WERI-Rb-1 (cell line): ENCODE results near the gene IGLON5.

Source experiments
- DNase-seq: peaks from one replicate; pipeline ENCODE4 v3.0.0-alpha.2; 2020
- H3K27ac ChIP-seq: fragments of 250-450 bp; sonication (Bioruptor Pico); 2 replicates; pipeline ENCODE4 v1.5.1; 2020; ENCODE audit warnings: mild to moderate bottlenecking, moderate library complexity
- H3K27me3 ChIP-seq: fragments of 250-450 bp; sonication (Bioruptor Pico); 2 replicates; pipeline ENCODE4 v1.5.1; 2021; ENCODE audit warnings: mild to moderate bottlenecking, low read depth, moderate library complexity; ENCODE audit not compliant: insufficient read depth, severe bottlenecking
- H3K36me3 ChIP-seq: fragments of 250-450 bp; sonication (Bioruptor Pico); 2 replicates; pipeline ENCODE4 v1.5.1; 2020; ENCODE audit warnings: mild to moderate bottlenecking, moderate library complexity
- H3K4me3 ChIP-seq: 2 replicates; pipeline ENCODE4 v1.5.1; 2011; ENCODE audit warnings: low read depth, mild to moderate bottlenecking, control low read depth, low read length
- H3K9me3 ChIP-seq: fragments of 250-450 bp; sonication (Bioruptor Pico); 2 replicates; pipeline ENCODE4 v1.5.1; 2021; ENCODE audit warnings: mild to moderate bottlenecking, moderate library complexity; ENCODE audit not compliant: severe bottlenecking
- CTCF ChIP-seq: IDR thresholded peaks from 2 replicates; pipeline ENCODE4 v1.5.1; 2011; ENCODE audit warnings: low read depth, mild to moderate bottlenecking, control low read depth, inconsistent platforms, low read length

The IGLON5 gene

GRCh38 chr19:51311351-51312257 lies at the start of gene IGLON5:
Gene IGLON5 (plus strand): TSS chr19:51311644. CDS start chr19:51311848, 204 bp downstream.
- Histone ChIP-seq H3K4me3 (peak within 1 kb of the TSS; percentile 16; the same call in 1 of the 2 replicates), H3K27ac (no peak within 1 kb of the TSS), H3K9me3 (peaks cover 6% of the 10 kb centered on the region), H3K27me3 (peaks cover 29% of the 10 kb centered on the region), H3K36me3 (no peaks in the 10 kb centered on the region)
- TF ChIP-seq CTCF: no peak
- peak; percentile 41 for DNase-seq

- Histone ChIP-seq H3K9me3 (no peaks in the 10 kb centered on the region), H3K27me3 (peaks cover 99% of the 10 kb centered on the region)
- DNase-seq: no peak
These were observed 47.6 kb upstream of the IGLON5 start for GRCh38 chr19:51263808-51264207.

GRCh38 chr19:51271067-51271466 lies 40.4 kb upstream of the IGLON5 start:
- DNase-seq: no peak
- Histone ChIP-seq H3K9me3 (no peaks in the 10 kb centered on the region), H3K36me3 (no peaks in the 10 kb centered on the region), H3K27me3 (peaks cover 95% of the 10 kb centered on the region), H3K4me3 (no peak overlapping the region), H3K27ac (no peak overlapping the region)
- no peak for TF ChIP-seq CTCF

More at GRCh38 chr19:51263808-51264207, 47.6 kb upstream of the IGLON5 start:
- Histone ChIP-seq H3K36me3 (no peaks in the 10 kb centered on the region), H3K27ac (no peak overlapping the region), H3K4me3 (no peak overlapping the region)
- TF ChIP-seq CTCF: no peak

GRCh38 chr19:51272183-51272810 lies 39.1 kb upstream of the IGLON5 start:
- Histone ChIP-seq H3K27me3 (peaks cover 94% of the 10 kb centered on the region), H3K36me3 (no peaks in the 10 kb centered on the region), H3K9me3 (no peaks in the 10 kb centered on the region), H3K4me3 (no peak overlapping the region), H3K27ac (no peak overlapping the region)
- DNase-seq: no peak
- TF ChIP-seq CTCF: no peak

GRCh38 chr19:51274049-51274770 lies 37.2 kb upstream of the IGLON5 start:
- Histone ChIP-seq H3K27me3 (peaks cover 85% of the 10 kb centered on the region), H3K36me3 (no peaks in the 10 kb centered on the region), H3K9me3 (no peaks in the 10 kb centered on the region), H3K4me3 (no peak overlapping the region), H3K27ac (no peak overlapping the region)
- no peak for TF ChIP-seq CTCF
- no peak for DNase-seq
